GM19240 (cell line): ENCODE data around the gene CD22.

Experiments used
- DNase-seq: peaks from one replicate; pipeline ENCODE4 v3.0.0; 2011; ENCODE audit warnings: low spot score; ENCODE audit not compliant: insufficient read length

CD22 gene

GRCh38 chr19:35341006-35341405 lies 12.0 kb downstream of the CD22 start:
- no peak for DNase-seq

- no peak for DNase-seq
Measured at GRCh38 chr19:35341565-35342225, 12.7 kb downstream of the CD22 start.

GRCh38 chr19:35342430-35342829 lies 13.4 kb downstream of the CD22 start:
- DNase-seq = no peak

- DNase-seq = no peak
Measured at GRCh38 chr19:35344511-35345031, 15.6 kb downstream of the CD22 start.

- DNase-seq = no peak
Measured at GRCh38 chr19:35345671-35346111, 16.7 kb downstream of the CD22 start.

- DNase-seq = peak; percentile 57
Measured at GRCh38 chr19:35346193-35347052, 17.4 kb downstream of the CD22 start.

GRCh38 chr19:35347171-35347929 lies 18.4 kb downstream of the CD22 start, which contains the start of gene FFAR1:
TSS of gene FFAR1 (plus strand) at chr19:35347902. CDS start at chr19:35351552, 3,650 bp downstream.
- DNase-seq = peak; percentile 85

GRCh38 chr19:35347930-35348298 lies 18.9 kb downstream of the CD22 start:
- no peak for DNase-seq

GRCh38 chr19:35348911-35349611 lies 20.1 kb downstream of the CD22 start:
- no peak for DNase-seq

- DNase-seq = no peak
Measured at GRCh38 chr19:35349614-35350521, 20.9 kb downstream of the CD22 start.

- DNase-seq = no peak
Measured at GRCh38 chr19:35350591-35350990, 21.6 kb downstream of the CD22 start.

- DNase-seq = no peak
Measured at GRCh38 chr19:35351411-35352176, 22.6 kb downstream of the CD22 start.

GRCh38 chr19:35352177-35352447 lies 23.1 kb downstream of the CD22 start:
- DNase-seq = no peak

- peak; percentile 68 for DNase-seq
Measured at GRCh38 chr19:35352448-35353304, 23.7 kb downstream of the CD22 start.

GRCh38 chr19:35353635-35354034 lies 24.6 kb downstream of the CD22 start:
- no peak for DNase-seq

- no peak for DNase-seq
Measured at GRCh38 chr19:35354898-35355297, 25.9 kb downstream of the CD22 start.

- no peak for DNase-seq
Measured at GRCh38 chr19:35355791-35356460, 26.9 kb downstream of the CD22 start.
